CD14-positive monocyte (primary cell): ENCODE measurements around the gene AKR1C2. TPM values are rescaled to one million over a fixed set of nuclear protein-coding genes. Genes with fewer than 3 reads are reported as not detected.
"Not testable (repeated sequence)": the region's sequence is repeated elsewhere in the genome, so short reads cannot be mapped to it uniquely, and the experiment has no call there.

Experiments used
- DNase-seq, 3 donors: peaks; one replicate each; pipeline ENCODE4 v3.0.0-alpha.2; 2011 to 2022
- H2AFZ ChIP-seq: 2 replicates; pipeline ENCODE4 v1.6.0; 2012; ENCODE audit warnings: mild to moderate bottlenecking, low read depth, low read length, inconsistent platforms; ENCODE audit not compliant: insufficient read depth, poor library complexity, severe bottlenecking
- H3K27ac ChIP-seq, 2 donors: 1 replicate in 1 of 2; 2 replicates in 1 of 2; pipeline ENCODE4 v1.5.1; 2012 to 2013; ENCODE audit warnings: low read length in 2 of 2, control low read depth in 1 of 2, inconsistent platforms in 1 of 2, low read depth in 1 of 2, mild to moderate bottlenecking in 1 of 2
- H3K27me3 ChIP-seq, 2 donors: one replicate each; pipeline versions ENCODE4 v1.6.0 to v1.6.1; 2011 to 2013; ENCODE audit warnings: low read length in 2 of 2; ENCODE audit not compliant: control insufficient read depth in 2 of 2, insufficient read depth in 2 of 2
- H3K36me3 ChIP-seq, 2 donors: replicated peaks in 1 of 2; 1 replicate in 1 of 2; 2 replicates in 1 of 2; pipeline versions ENCODE4 v1.5.1 to v1.6.1; 2012 to 2013; ENCODE audit warnings: low read length in 2 of 2, control low read depth in 1 of 2, inconsistent platforms in 1 of 2, mild to moderate bottlenecking in 1 of 2; ENCODE audit not compliant: insufficient read depth in 2 of 2, control insufficient read depth in 1 of 2
- H3K4me1 ChIP-seq, 2 donors: 1 replicate in 1 of 2; 2 replicates in 1 of 2; pipeline versions ENCODE4 v1.5.1 to v1.6.1; 2012 to 2013; ENCODE audit warnings: low read length in 2 of 2, control low read depth in 1 of 2, inconsistent platforms in 1 of 2, mild to moderate bottlenecking in 1 of 2, moderate library complexity in 1 of 2; ENCODE audit not compliant: insufficient read depth in 2 of 2, control insufficient read depth in 1 of 2
- H3K4me2 ChIP-seq: replicated peaks from 2 replicates; pipeline ENCODE3; 2012; ENCODE audit warnings: low read length, moderate library complexity, mild to moderate bottlenecking; ENCODE audit not compliant: poor library complexity, severe bottlenecking; ENCODE audit errors: extremely low read depth
- H3K4me3 ChIP-seq, 3 experiments: fragments of 200-600 bp in 1 of 3; sonication (generic) in 1 of 3; replicated peaks in 1 of 3; 1 replicate in 2 of 3; 2 replicates in 1 of 3; pipeline ENCODE4 v1.5.1; 2011 to 2013; ENCODE audit warnings: low read length in 3 of 3, mild to moderate bottlenecking in 3 of 3, control low read depth in 2 of 3, low read depth in 2 of 3, inconsistent platforms in 1 of 3, moderate library complexity in 1 of 3
- H3K79me2 ChIP-seq: 2 replicates; pipeline ENCODE4 v1.6.0; 2012; ENCODE audit warnings: mild to moderate bottlenecking, control low read depth, inconsistent platforms, low read length, moderate library complexity; ENCODE audit not compliant: insufficient read depth
- H3K9ac ChIP-seq: 2 replicates; pipeline ENCODE4 v1.6.0; 2017; ENCODE audit warnings: low read length, mild to moderate bottlenecking; ENCODE audit not compliant: insufficient read depth, poor library complexity, severe bottlenecking
- H3K9me3 ChIP-seq, 2 donors: replicated peaks in 1 of 2; 1 replicate in 1 of 2; 2 replicates in 1 of 2; pipeline versions ENCODE4 v1.5.1 to v1.6.1; 2012 to 2013; ENCODE audit warnings: low read length in 2 of 2, control low read depth in 1 of 2; ENCODE audit not compliant: control insufficient read depth in 1 of 2, insufficient read depth in 1 of 2
- H4K20me1 ChIP-seq: 2 replicates; pipeline ENCODE4 v1.6.0; 2012; ENCODE audit warnings: mild to moderate bottlenecking, low read length, control low read depth, moderate library complexity; ENCODE audit not compliant: insufficient read depth
- H3K27ac Mint-ChIP-seq, 7 donors: one replicate each; pipeline ENCODE4 v1.8.0; 2020; ENCODE audit warnings: mild to moderate bottlenecking in 7 of 7, mixed read lengths in 7 of 7, moderate library complexity in 6 of 7, inconsistent platforms in 2 of 7
- H3K27me3 Mint-ChIP-seq, 3 donors: one replicate each; pipeline ENCODE4 v1.8.0; 2021 to 2022; ENCODE audit warnings: low read depth in 3 of 3, mild to moderate bottlenecking in 3 of 3, mixed read lengths in 3 of 3, moderate library complexity in 3 of 3, inconsistent platforms in 1 of 3
- H3K36me3 Mint-ChIP-seq, 2 donors: one replicate each; pipeline ENCODE4 v1.8.0; 2020; ENCODE audit warnings: mixed read lengths in 2 of 2, inconsistent platforms in 1 of 2, mild to moderate bottlenecking in 1 of 2
- H3K4me1 Mint-ChIP-seq: one replicate; pipeline ENCODE4 v1.8.0; 2020; ENCODE audit warnings: mild to moderate bottlenecking, mixed read lengths
- H3K4me3 Mint-ChIP-seq, 2 donors: one replicate each; pipeline ENCODE4 v1.8.0; 2020; ENCODE audit warnings: mild to moderate bottlenecking in 2 of 2, mixed read lengths in 2 of 2, moderate library complexity in 1 of 2
- H3K9me3 Mint-ChIP-seq, 7 donors: one replicate each; pipeline ENCODE4 v1.8.0; 2020 to 2022; ENCODE audit warnings: mixed read lengths in 7 of 7, mild to moderate bottlenecking in 6 of 7, moderate library complexity in 6 of 7, inconsistent platforms in 2 of 7
- CTCF ChIP-seq: fragments of 200-600 bp; IDR thresholded peaks from one replicate; pipeline ENCODE4 v1.8.0; 2022; ENCODE audit warnings: antibody characterized with exemption, mild to moderate bottlenecking
- WGBS: methylation state at CpG from one replicate; pipeline ENCODE4 v1.1.5; 2013; ENCODE audit warnings: missing lambda C conversion rate; ENCODE audit not compliant: insufficient coverage; 5-methylcytosine and 5-hydroxymethylcytosine counted together
- intact Hi-C, 2 donors: fragments of 100-400 bp; cut with micrococcal nuclease; formaldehyde crosslinking; loops; one replicate each; pipeline versions ENCODE4 v1.15.0 to v1.15.1; 2023
- polyA plus RNA-seq, 3 donors: library from polyadenylated mRNA; depleted of rRNA in 1 of 3; unstranded in 2 of 3; stranded (reverse) in 1 of 3; fragments of 300-500 nt in 2 of 3; fragments of >200 nt in 1 of 3; fragmentation: Illumina TruSeq in 2 of 3; gene quantifications; 1 replicate in 2 of 3; 2 replicates in 1 of 3; pipeline ENCODE4 v1.2.3, GENCODE V29; 2012 to 2021

Gene AKR1C2
- polyA plus RNA-seq, 3 donors = 0.13 TPM; not detected in 2

- no peak for TF ChIP-seq CTCF
- no peak for DNase-seq
- Histone ChIP-seq H3K9me3 (no peaks in the 10 kb centered on the region), H3K4me3 (no peak overlapping the region), H3K4me2 (no peak overlapping the region), H3K36me3 (no peaks in the 10 kb centered on the region), H3K27me3 (no peaks in the 10 kb centered on the region), H4K20me1 (no peaks in the 10 kb centered on the region), H3K9ac (no peak overlapping the region), H2AFZ (no peak overlapping the region), H3K27ac (no peak overlapping the region), H3K79me2 (no peaks in the 10 kb centered on the region), H3K4me1 (no peaks in the 10 kb centered on the region)
- intact Hi-C loops = no loop called here
- Mint-ChIP-seq H3K9me3 (no peaks in the 10 kb centered on the region), H3K27me3 (peaks cover 0 to 2% (median 0%) of the 10 kb centered on the region in 3 donors), H3K36me3 (no peaks in the 10 kb centered on the region), H3K4me1 (no peaks in the 10 kb centered on the region), H3K27ac (no peak overlapping the region), H3K4me3 (no peak overlapping the region)
These were observed 50.3 kb downstream of the AKR1C2 start for GRCh38 chr10:4953405-4953804.

GRCh38 chr10:4951512-4952162 lies 52.0 kb downstream of the AKR1C2 start:
- H3K9me3 Mint-ChIP-seq, H3K4me3 Mint-ChIP-seq, H3K9me3 ChIP-seq, H3K4me1 ChIP-seq, H2AFZ ChIP-seq, H4K20me1 ChIP-seq, H3K4me3 ChIP-seq, H3K79me2 ChIP-seq, H3K27ac ChIP-seq, H3K27me3 ChIP-seq, H3K27me3 Mint-ChIP-seq, H3K36me3 Mint-ChIP-seq, H3K4me2 ChIP-seq, H3K36me3 ChIP-seq, H3K4me1 Mint-ChIP-seq, H3K9ac ChIP-seq, intact Hi-C loops, DNase-seq: not testable (repeated sequence)
- peak overlapping the region in 1 of 7 donors; percentile 27 for H3K27ac Mint-ChIP-seq
- 80% methylated on average over 1 of the region's 5 CpGs for WGBS
